ENCODE results near the gene VENTX. TPM values are rescaled to one million over a fixed set of nuclear protein-coding genes. Genes with fewer than 3 reads are reported as not detected.

VENTX gene
- total RNA-seq, 1 donor from 2014 or later, result 1.2 TPM

GRCh38 chr10:133213641-133214467 lies 23.8 kb upstream of the VENTX start:
- no peak overlapping the region for H3K4me3 Mint-ChIP-seq (ENCODE audit: low read depth)
- H3K36me3 Mint-ChIP-seq (ENCODE audit: insufficient read depth), result peaks cover 2% of the 10 kb centered on the region
- peaks cover 14% of the 10 kb centered on the region for H3K27me3 Mint-ChIP-seq
- no peak for TF ChIP-seq CTCF (IDR thresholded peaks at IDR 0.05; ENCODE audit: unreplicated experiment)
- no peak for DNase-seq (ENCODE audit: low spot score, unreplicated experiment)
- H3K27ac Mint-ChIP-seq, result no peak overlapping the region
- no peaks in the 10 kb centered on the region for H3K4me1 Mint-ChIP-seq (ENCODE audit: low read depth)
- no peaks in the 10 kb centered on the region for H3K9me3 Mint-ChIP-seq (ENCODE audit: low read depth)

GRCh38 chr10:133214468-133215410 lies 22.9 kb upstream of the VENTX start:
- no peak for TF ChIP-seq CTCF (IDR thresholded peaks at IDR 0.05; ENCODE audit: unreplicated experiment)
- no peaks in the 10 kb centered on the region for H3K4me1 Mint-ChIP-seq (ENCODE audit: low read depth)
- H3K4me3 Mint-ChIP-seq (ENCODE audit: low read depth), result no peak overlapping the region
- no peak overlapping the region for H3K27ac Mint-ChIP-seq
- H3K36me3 Mint-ChIP-seq (ENCODE audit: insufficient read depth), result peaks cover 2% of the 10 kb centered on the region
- no peaks in the 10 kb centered on the region for H3K9me3 Mint-ChIP-seq (ENCODE audit: low read depth)
- no peak for DNase-seq (ENCODE audit: low spot score, unreplicated experiment)
- peaks cover 14% of the 10 kb centered on the region for H3K27me3 Mint-ChIP-seq

- H3K9me3 Mint-ChIP-seq (ENCODE audit: low read depth), result no peaks in the 10 kb centered on the region
- H3K27me3 Mint-ChIP-seq, result peaks cover 14% of the 10 kb centered on the region
- H3K4me1 Mint-ChIP-seq (ENCODE audit: low read depth), result no peaks in the 10 kb centered on the region
- H3K27ac Mint-ChIP-seq, result no peak overlapping the region
- peaks cover 2% of the 10 kb centered on the region for H3K36me3 Mint-ChIP-seq (ENCODE audit: insufficient read depth)
- no peak for DNase-seq (ENCODE audit: low spot score, unreplicated experiment)
- TF ChIP-seq CTCF (IDR thresholded peaks at IDR 0.05; ENCODE audit: unreplicated experiment), result no peak
- H3K4me3 Mint-ChIP-seq (ENCODE audit: low read depth), result no peak overlapping the region
These were observed 22.1 kb upstream of the VENTX start for GRCh38 chr10:133215586-133215985.

- Mint-ChIP-seq H3K27me3 (peaks cover 23% of the 10 kb centered on the region), H3K27ac (no peak overlapping the region), H3K4me3 (ENCODE audit: low read depth) (no peak overlapping the region), H3K4me1 (ENCODE audit: low read depth) (peaks cover 1% of the 10 kb centered on the region), H3K9me3 (ENCODE audit: low read depth) (no peaks in the 10 kb centered on the region), H3K36me3 (ENCODE audit: insufficient read depth) (peaks cover 2% of the 10 kb centered on the region)
- no peak for DNase-seq (ENCODE audit: low spot score, unreplicated experiment)
- no peak for TF ChIP-seq CTCF (IDR thresholded peaks at IDR 0.05; ENCODE audit: unreplicated experiment)
These were observed 20.9 kb upstream of the VENTX start for GRCh38 chr10:133216776-133217175.
